HCT116 (cell line): Measurements from ENCODE around the gene TRPC1. TPM values are rescaled to one million over a fixed set of nuclear protein-coding genes. Genes with fewer than 3 reads are reported as not detected.

Experiments
- ATAC-seq: fragments of 200-7000 bp; cut with Tn5 transposase; 2 replicates; pipeline ENCODE4 v1.9.1; 2020; ENCODE audit warnings: mild to moderate bottlenecking, moderate library complexity
- BruUV-seq: library from RNA; stranded (reverse); fragments of 400-500 nt; replicated peaks from 2 replicates; lab custom pipeline; 2021; lab: Mats Ljungman, UMichigan
- CTCF ChIA-PET: fragments of 300-600 bp; sonication (Branson Sonifier 250); formaldehyde crosslinking; loops from one replicate; lab custom pipeline; 2021; ENCODE audit warnings: antibody characterized with exemption; lab: Charles Lee
- POLR2A ChIA-PET: fragments of 300-600, 350-600 bp; sonication (Branson Sonifier 250); formaldehyde crosslinking; loops from one replicate; lab custom pipeline; 2021; ENCODE audit warnings: antibody characterized with exemption; lab: Charles Lee
- RAD21 ChIA-PET, 2 experiments: fragments of 300-600 bp; sonication (Branson Sonifier 250); formaldehyde crosslinking; loops; one replicate each; lab custom pipeline; 2023; ENCODE audit warnings: low total read pairs in 2 of 2; ENCODE audit not compliant: uncharacterized antibody in 2 of 2, unreplicated experiment in 2 of 2, low non-redundant PET in 1 of 2; lab: Charles Lee
- DNase-seq: peaks from one replicate; pipeline ENCODE4 v3.0.0-alpha.2; 2010; ENCODE audit warnings: low read depth, low spot score
- H2AFZ ChIP-seq: fragments of 200-600 bp; shearing (Covaris generic), sonication (generic); 2 replicates; pipeline ENCODE4 v1.6.1; 2017; ENCODE audit warnings: low read depth, mixed run types, mixed read lengths, antibody characterized with exemption, low read length; ENCODE audit not compliant: poor library complexity, severe bottlenecking
- H3K27ac ChIP-seq: 2 replicates; pipeline ENCODE4 v1.5.1; 2012; ENCODE audit warnings: low read depth, low read length
- H3K27me3 ChIP-seq: fragments of 200-600 bp; sonication (generic); 2 replicates; pipeline ENCODE4 v1.6.1; 2016; ENCODE audit warnings: mixed run types, low read length, mixed read lengths; ENCODE audit not compliant: insufficient read depth
- H3K36me3 ChIP-seq, 2 experiments: fragments of 200-500 bp in 1 of 2; fragments of 200-600 bp in 1 of 2; sonication (Bioruptor generic) in 1 of 2; sonication (generic) in 1 of 2; 2 replicates each; pipeline versions ENCODE4 v1.5.1 to v1.6.1; 2014 to 2016; ENCODE audit warnings: low read length in 2 of 2, inconsistent platforms in 1 of 2, mixed read lengths in 1 of 2, mixed run types in 1 of 2; ENCODE audit not compliant: insufficient read depth in 2 of 2, control insufficient read depth in 1 of 2
- H3K4me1 ChIP-seq, 2 experiments: fragments of 200-600 bp in 1 of 2; sonication (generic) in 1 of 2; 2 replicates each; pipeline versions ENCODE4 v1.5.1 to v1.6.1; 2012 to 2017; ENCODE audit warnings: low read length in 2 of 2, inconsistent platforms in 1 of 2, mild to moderate bottlenecking in 1 of 2, mixed read lengths in 1 of 2, mixed run types in 1 of 2, moderate library complexity in 1 of 2; ENCODE audit not compliant: insufficient read depth in 2 of 2, control insufficient read depth in 1 of 2
- H3K4me2 ChIP-seq: fragments of 200-600 bp; sonication (generic); 2 replicates; pipeline ENCODE4 v1.6.1; 2017; ENCODE audit warnings: mixed run types, low read length, mixed read lengths
- H3K4me3 ChIP-seq, 2 experiments: fragments of 200-600 bp in 1 of 2; sonication (generic) in 1 of 2; replicated peaks in 1 of 2; 2 replicates each; pipeline ENCODE4 v1.5.1; 2011 to 2016; ENCODE audit warnings: low read length in 2 of 2, control low read depth in 1 of 2, low read depth in 1 of 2, mild to moderate bottlenecking in 1 of 2, mixed read lengths in 1 of 2, mixed run types in 1 of 2
- H3K79me2 ChIP-seq: fragments of 200-600 bp; sonication (generic); 2 replicates; pipeline ENCODE4 v1.6.1; 2017; ENCODE audit warnings: mild to moderate bottlenecking, mixed run types, low read length, moderate library complexity, mixed read lengths; ENCODE audit not compliant: insufficient read depth
- H3K9ac ChIP-seq: fragments of 200-600 bp; sonication (generic); 2 replicates; pipeline ENCODE4 v1.6.1; 2016; ENCODE audit warnings: low read length, mixed read lengths
- H3K9me2 ChIP-seq: fragments of 200-600 bp; sonication (generic), shearing (Covaris generic); 2 replicates; pipeline ENCODE4 v1.6.1; 2017; ENCODE audit warnings: mixed run types, mild to moderate bottlenecking, moderate library complexity; ENCODE audit not compliant: insufficient read depth
- H3K9me3 ChIP-seq, 2 experiments: fragments of 200-500 bp in 1 of 2; fragments of 200-600 bp in 1 of 2; sonication (Bioruptor generic) in 1 of 2; sonication (generic) in 1 of 2; 2 replicates each; pipeline ENCODE4 v1.6.1; 2014 to 2017; ENCODE audit warnings: low read length in 2 of 2, mixed read lengths in 2 of 2, inconsistent platforms in 1 of 2, low read depth in 1 of 2, mild to moderate bottlenecking in 1 of 2, mixed run types in 1 of 2, moderate library complexity in 1 of 2; ENCODE audit not compliant: control insufficient read depth in 1 of 2, insufficient read depth in 1 of 2
- H4K20me1 ChIP-seq: fragments of 200-600 bp; sonication (generic), shearing (Covaris generic); 2 replicates; pipeline ENCODE4 v1.6.1; 2017; ENCODE audit warnings: mixed run types, mild to moderate bottlenecking, moderate library complexity; ENCODE audit not compliant: insufficient read depth
- EGR1 ChIP-seq: IDR thresholded peaks from 2 replicates; pipeline ENCODE4 v1.6.1; 2012; ENCODE audit warnings: low read depth
- ELF1 ChIP-seq: IDR thresholded peaks from 2 replicates; pipeline ENCODE4 v1.6.1; 2012; ENCODE audit warnings: low read depth, borderline replicate concordance
- EZH2 ChIP-seq: fragments of 200-600 bp; sonication (generic); IDR thresholded peaks from 2 replicates; pipeline ENCODE4 v1.6.1; 2017; ENCODE audit warnings: antibody characterized with exemption, mixed run types
- EZH2phosphoT487 ChIP-seq: fragments of 200-600 bp; IDR thresholded peaks from 2 replicates; pipeline ENCODE4 v1.6.1; 2018; ENCODE audit warnings: antibody characterized with exemption, borderline replicate concordance
- MAX ChIP-seq: IDR thresholded peaks from 2 replicates; pipeline ENCODE4 v1.6.1; 2012
- POLR2AphosphoS5 ChIP-seq: IDR thresholded peaks from 2 replicates; pipeline ENCODE4 v1.6.1; 2011; ENCODE audit warnings: mild to moderate bottlenecking, low read depth, low read length, moderate library complexity
- RAD21 ChIP-seq: IDR thresholded peaks from 2 replicates; pipeline ENCODE4 v1.6.1; 2012; ENCODE audit warnings: low read depth, mild to moderate bottlenecking
- SIN3A ChIP-seq: IDR thresholded peaks from 2 replicates; pipeline ENCODE4 v1.6.1; 2012; ENCODE audit warnings: low read depth
- SP1 ChIP-seq: IDR thresholded peaks from 2 replicates; pipeline ENCODE4 v1.6.1; 2012; ENCODE audit warnings: low read depth
- TCF7L2 ChIP-seq: IDR thresholded peaks from 2 replicates; pipeline ENCODE4 v1.7.0; 2011; ENCODE audit warnings: borderline replicate concordance, inconsistent platforms; ENCODE audit not compliant: insufficient read depth, insufficient read length; ENCODE audit errors: extremely low read depth
- YY1 ChIP-seq: IDR thresholded peaks from 2 replicates; pipeline ENCODE4 v1.6.1; 2011; ENCODE audit warnings: low read length, low read depth, moderate library complexity, mild to moderate bottlenecking; ENCODE audit not compliant: insufficient replicate concordance; ENCODE audit errors: extremely low read depth
- ZBTB33 ChIP-seq: IDR thresholded peaks from 2 replicates; pipeline ENCODE4 v1.6.1; 2011; ENCODE audit warnings: mild to moderate bottlenecking, low read length, moderate library complexity; ENCODE audit not compliant: insufficient replicate concordance; ENCODE audit errors: extremely low read depth
- intact Hi-C: fragments of 100-400 bp; cut with micrococcal nuclease; formaldehyde crosslinking; loops from 2 replicates; pipeline ENCODE4 v1.10.0; 2022
- total RNA-seq: library from RNA; stranded (reverse); gene quantifications from one replicate; pipeline ENCODE4 v1.2.1, GENCODE V29; 2021; ENCODE audit not compliant: unreplicated experiment

Gene TRPC1
- total RNA-seq, 1 experiment from 2014 or later, result 6.1 TPM

- peaks cover 0 to 2% of the 10 kb centered on the region in 2 experiments; a peak in 1 of 4 replicates for H3K36me3 ChIP-seq
- ATAC-seq (no peak), DNase-seq (no peak)
- ChIA-PET RAD21 (no interaction called here), CTCF (no interaction called here), POLR2A (no interaction called here)
- intact Hi-C loops, result no loop called here
- H3K27me3 ChIP-seq, result no peaks in the 10 kb centered on the region
- no peaks in the 10 kb centered on the region for H3K9me2 ChIP-seq
- no peaks in the 10 kb centered on the region for H4K20me1 ChIP-seq
- no peak overlapping the region for H2AFZ ChIP-seq
- no peak overlapping the region for H3K9ac ChIP-seq
- H3K4me3 ChIP-seq, result no peak overlapping the region
- BruUV-seq, result no TSS peak
- H3K79me2 ChIP-seq, result no peaks in the 10 kb centered on the region
- H3K9me3 ChIP-seq, result no peaks in the 10 kb centered on the region
- H3K27ac ChIP-seq, result no peak overlapping the region
- H3K4me1 ChIP-seq, result no peaks in the 10 kb centered on the region
- H3K4me2 ChIP-seq, result no peak overlapping the region
- no peak for TF ChIP-seq POLR2AphosphoS5
- TF ChIP-seq SIN3A, result no peak
- no peak for TF ChIP-seq TCF7L2
- no peak for TF ChIP-seq EZH2
- TF ChIP-seq ELF1, result no peak
- TF ChIP-seq EZH2phosphoT487, result no peak
- no peak for TF ChIP-seq SP1
Observed at GRCh38 chr3:142693136-142693853, 30.5 kb upstream of the TRPC1 start.

- H3K4me3 ChIP-seq, result no peak overlapping the region
- H3K36me3 ChIP-seq, result peaks cover 0 to 2% of the 10 kb centered on the region in 2 experiments; a peak in 1 of 4 replicates
- intact Hi-C loops, result no loop called here
- TF ChIP-seq MAX, result no peak
- TF ChIP-seq ELF1, result no peak
- TF ChIP-seq EGR1, result no peak
- no peak for TF ChIP-seq RAD21
- no peak for TF ChIP-seq EZH2
- no peak for TF ChIP-seq ZBTB33
- TF ChIP-seq YY1, result no peak
- TF ChIP-seq, all 23 proteins: peak for 0
- H3K9me2 ChIP-seq, result no peaks in the 10 kb centered on the region
- no peak overlapping the region for H3K4me2 ChIP-seq
- H3K9ac ChIP-seq, result no peak overlapping the region
- H2AFZ ChIP-seq, result no peak overlapping the region
- H3K27me3 ChIP-seq, result no peaks in the 10 kb centered on the region
- POLR2A ChIA-PET, result no interaction called here
- RAD21 ChIA-PET, result no interaction called here
- DNase-seq (no peak), ATAC-seq (no peak)
- no peaks in the 10 kb centered on the region for H3K9me3 ChIP-seq
- H3K27ac ChIP-seq, result no peak overlapping the region
- H4K20me1 ChIP-seq, result no peaks in the 10 kb centered on the region
- CTCF ChIA-PET, result no interaction called here
- H3K4me1 ChIP-seq, result no peaks in the 10 kb centered on the region
- BruUV-seq, result no TSS peak
- H3K79me2 ChIP-seq, result no peaks in the 10 kb centered on the region
Observed at GRCh38 chr3:142694225-142694624, 29.6 kb upstream of the TRPC1 start.
